H1 (cell line): Measurements from ENCODE around the gene MESD. TPM values are rescaled to one million over a fixed set of nuclear protein-coding genes. Genes with fewer than 3 reads are reported as not detected.

Source experiments
- CTCF ChIA-PET: fragments of 300-600 bp; sonication (Branson Sonifier 250); formaldehyde crosslinking; loops from one replicate; lab custom pipeline; 2021; ENCODE audit not compliant: partially characterized antibody; lab: Charles Lee
- POLR2A ChIA-PET: fragments of 300-600 bp; sonication (Branson Sonifier 250); formaldehyde crosslinking; loops from one replicate; lab custom pipeline; 2021; ENCODE audit warnings: inconsistent platforms; ENCODE audit not compliant: partially characterized antibody; lab: Charles Lee
- DNase-seq, 2 experiments: peaks; one replicate each; pipeline versions ENCODE4 v3.0.0 to v3.0.0-alpha.2; 2010 to 2022; ENCODE audit warnings: low spot score in 2 of 2, low read depth in 1 of 2, mixed read lengths in 1 of 2
- FAIRE-seq: peaks from 2 replicates; lab custom pipeline; 2011; peaks lifted over from hg19 to GRCh38; lab: Jason Lieb, UNC
- H2AFZ ChIP-seq: 2 replicates; pipeline ENCODE4 v1.8.1; 2012; ENCODE audit warnings: low read length, inconsistent platforms
- H2AK5ac ChIP-seq: 2 replicates; pipeline ENCODE4 v1.6.1; 2013; ENCODE audit warnings: low read depth, low read length
- H2BK120ac ChIP-seq: replicated peaks from 2 replicates; pipeline ENCODE3; 2013; ENCODE audit warnings: low read depth, low read length, inconsistent platforms
- H2BK12ac ChIP-seq: 2 replicates; pipeline ENCODE4 v1.6.1; 2013; ENCODE audit warnings: low read depth, low read length
- H2BK15ac ChIP-seq: 2 replicates; pipeline ENCODE4 v1.6.1; 2013; ENCODE audit warnings: low read length
- H2BK20ac ChIP-seq: 2 replicates; pipeline ENCODE4 v1.6.1; 2013; ENCODE audit warnings: low read length
- H2BK5ac ChIP-seq: 2 replicates; pipeline ENCODE4 v1.6.1; 2013; ENCODE audit warnings: low read depth, low read length
- H3K14ac ChIP-seq: 2 replicates; pipeline ENCODE4 v1.6.1; 2013; ENCODE audit warnings: inconsistent platforms; ENCODE audit not compliant: insufficient read length
- H3K18ac ChIP-seq: 2 replicates; pipeline ENCODE4 v1.6.1; 2013; ENCODE audit warnings: low read length; ENCODE audit errors: extremely low read depth
- H3K23ac ChIP-seq: 2 replicates; pipeline ENCODE4 v1.6.1; 2013; ENCODE audit warnings: inconsistent platforms; ENCODE audit not compliant: insufficient read length
- H3K23me2 ChIP-seq: 2 replicates; pipeline ENCODE4 v1.6.1; 2013; ENCODE audit warnings: low read depth, low read length
- H3K27ac ChIP-seq: 2 replicates; pipeline ENCODE4 v1.6.1; 2011; ENCODE audit warnings: low read depth, low read length, inconsistent platforms
- H3K27me3 ChIP-seq, 4 experiments: replicated peaks in 1 of 4; 1 replicate in 1 of 4; 2 replicates in 3 of 4; pipeline versions ENCODE4 v1.6.1 to v1.8.1; 2011 to 2013; ENCODE audit warnings: low read length in 3 of 4, mild to moderate bottlenecking in 3 of 4, inconsistent platforms in 2 of 4, mixed read lengths in 2 of 4, moderate library complexity in 1 of 4; ENCODE audit not compliant: control insufficient read depth in 3 of 4, insufficient read depth in 3 of 4; ENCODE audit errors: extremely low read depth in 1 of 4
- H3K36me3 ChIP-seq, 4 experiments: 2 replicates each; pipeline versions ENCODE4 v1.6.1 to v1.8.1; 2011 to 2013; ENCODE audit warnings: mild to moderate bottlenecking in 4 of 4, low read length in 3 of 4, moderate library complexity in 2 of 4, control low read depth in 1 of 4, inconsistent platforms in 1 of 4; ENCODE audit not compliant: insufficient read depth in 4 of 4, control insufficient read depth in 2 of 4
- H3K4ac ChIP-seq: replicated peaks from 2 replicates; pipeline ENCODE3; 2013; ENCODE audit warnings: low read length, low read depth, mixed read lengths, inconsistent platforms; ENCODE audit not compliant: insufficient read length
- H3K4me1 ChIP-seq, 4 experiments: replicated peaks in 1 of 4; 1 replicate in 1 of 4; 2 replicates in 3 of 4; pipeline versions ENCODE4 v1.6.1 to v1.8.1; 2011 to 2013; ENCODE audit warnings: low read length in 3 of 4, inconsistent platforms in 2 of 4, mixed read lengths in 1 of 4; ENCODE audit not compliant: insufficient read depth in 4 of 4, control insufficient read depth in 3 of 4
- H3K4me2 ChIP-seq, 2 experiments: 2 replicates each; pipeline versions ENCODE4 v1.6.1 to v1.8.1; 2011 to 2013; ENCODE audit warnings: low read depth in 2 of 2, low read length in 2 of 2, control low read depth in 1 of 2, inconsistent platforms in 1 of 2, mild to moderate bottlenecking in 1 of 2; ENCODE audit not compliant: insufficient read depth in 1 of 2
- H3K4me3 ChIP-seq, 4 experiments: fragments of 200-600, 300-600 bp in 1 of 4; sonication (generic), shearing (Covaris generic), sonication (Bioruptor Twin) in 1 of 4; 2 replicates each; pipeline versions ENCODE4 v1.5.1 to v1.8.1; 2011 to 2016; ENCODE audit warnings: low read length in 4 of 4, low read depth in 3 of 4, control low read depth in 2 of 4, inconsistent platforms in 2 of 4, mild to moderate bottlenecking in 2 of 4, mixed read lengths in 1 of 4, moderate library complexity in 1 of 4; ENCODE audit not compliant: insufficient read depth in 2 of 4; ENCODE audit errors: extremely low read depth in 1 of 4
- H3K56ac ChIP-seq: replicated peaks from 2 replicates; pipeline ENCODE3; 2013; ENCODE audit warnings: low read depth, mild to moderate bottlenecking, mixed read lengths, low read length, inconsistent platforms; ENCODE audit not compliant: insufficient read length
- H3K79me1 ChIP-seq: 2 replicates; pipeline ENCODE4 v1.6.1; 2013; ENCODE audit warnings: low read depth, low read length, control low read depth
- H3K79me2 ChIP-seq, 2 experiments: 2 replicates each; pipeline versions ENCODE4 v1.6.1 to v1.8.1; 2012 to 2013; ENCODE audit warnings: low read length in 2 of 2, mild to moderate bottlenecking in 2 of 2, inconsistent platforms in 1 of 2; ENCODE audit not compliant: insufficient read depth in 2 of 2, control insufficient read depth in 1 of 2
- H3K9ac ChIP-seq, 4 experiments: replicated peaks in 1 of 4; 1 replicate in 1 of 4; 2 replicates in 3 of 4; pipeline versions ENCODE4 v1.6.1 to v1.8.1; 2011 to 2013; ENCODE audit warnings: low read depth in 3 of 4, low read length in 3 of 4, control low read depth in 2 of 4, mild to moderate bottlenecking in 2 of 4, moderate library complexity in 2 of 4, inconsistent platforms in 1 of 4; ENCODE audit errors: extremely low read depth in 1 of 4
- H3K9me3 ChIP-seq, 2 experiments: 2 replicates each; pipeline versions ENCODE4 v1.6.1 to v1.8.1; 2012 to 2013; ENCODE audit warnings: mild to moderate bottlenecking in 2 of 2, moderate library complexity in 2 of 2, control low read depth in 1 of 2, inconsistent platforms in 1 of 2, low read depth in 1 of 2, low read length in 1 of 2, mixed read lengths in 1 of 2; ENCODE audit not compliant: insufficient read depth in 2 of 2
- H4K20me1 ChIP-seq, 2 experiments: replicated peaks in 1 of 2; 2 replicates each; pipeline versions ENCODE3 to v1.8.1; 2011 to 2013; ENCODE audit warnings: inconsistent platforms in 2 of 2, low read length in 2 of 2, mild to moderate bottlenecking in 1 of 2; ENCODE audit not compliant: insufficient read depth in 2 of 2, control insufficient read depth in 1 of 2
- H4K5ac ChIP-seq: 2 replicates; pipeline ENCODE4 v1.6.1; 2013; ENCODE audit warnings: low read length, low read depth, mixed read lengths, inconsistent platforms; ENCODE audit not compliant: insufficient read length
- H4K8ac ChIP-seq: 2 replicates; pipeline ENCODE4 v1.8.0; 2013; ENCODE audit warnings: mild to moderate bottlenecking, moderate library complexity, low read length, inconsistent platforms; ENCODE audit not compliant: insufficient read depth; ENCODE audit errors: extremely low read depth
- H4K91ac ChIP-seq: replicated peaks from 2 replicates; pipeline ENCODE3; 2013; ENCODE audit warnings: low read length, mixed read lengths, inconsistent platforms; ENCODE audit not compliant: insufficient read length
- BACH1 ChIP-seq: IDR thresholded peaks from 2 replicates; pipeline ENCODE4 v1.6.1; 2012; ENCODE audit warnings: low read length, improper control_type of control experiment
- MAFK ChIP-seq: IDR thresholded peaks from 2 replicates; pipeline ENCODE4 v1.6.1; 2012; ENCODE audit warnings: low read depth, mild to moderate bottlenecking, improper control_type of control experiment, low read length
- NANOG ChIP-seq: IDR thresholded peaks from 2 replicates; pipeline ENCODE4 v1.6.1; 2011; ENCODE audit warnings: low read length, low read depth, mild to moderate bottlenecking, inconsistent platforms; ENCODE audit not compliant: insufficient read depth, poor library complexity, severe bottlenecking
- RXRA ChIP-seq: IDR thresholded peaks from 2 replicates; pipeline ENCODE4 v1.6.1; 2011; ENCODE audit warnings: low read depth, mild to moderate bottlenecking, low read length, moderate library complexity; ENCODE audit not compliant: insufficient read depth
- WGBS, 2 experiments: shearing (Covaris generic) in 1 of 2; methylation state at CpG; one replicate each; pipeline versions ENCODE4 v1.1.6 to v1.1.7; 2013 to 2015; ENCODE audit warnings: low lambda C conversion rate in 2 of 2, mixed read lengths in 2 of 2, inconsistent platforms in 1 of 2, low coverage in 1 of 2, missing lambda C conversion rate in 1 of 2; ENCODE audit not compliant: insufficient replicate concordance in 2 of 2, insufficient coverage in 1 of 2, insufficient read length in 1 of 2; ENCODE audit errors: extremely low coverage in 1 of 2, missing lambda C conversion rate in 1 of 2; 5-methylcytosine and 5-hydroxymethylcytosine counted together
- polyA plus RNA-seq, 7 experiments: library from polyadenylated mRNA; depleted of rRNA in 3 of 7; stranded (reverse) in 5 of 7; unstranded in 2 of 7; fragments of >200 nt in 5 of 7; fragments of 200-250 nt in 2 of 7; gene quantifications; 1 replicate in 5 of 7; 2 replicates in 1 of 7; 4 replicates in 1 of 7; pipeline versions ENCODE4 v1.2.1 to v1.2.3, GENCODE V29; 2011 to 2013; ENCODE audit warnings: missing spikeins in 2 of 7, mixed read lengths in 2 of 7
- total RNA-seq: library from RNA; stranded (reverse); fragmentation: NEBNext Ultra II Directional; extraction: Animal tissue kit (Norgen Biotek cat#: 25700); gene quantifications from 2 replicates; pipeline ENCODE4 v1.2.1, GENCODE V29; 2021
- TF ChIP-seq, protein P1 (sequence below): IDR thresholded peaks from 2 replicates; pipeline ENCODE4 v1.6.1; 2012; ENCODE audit warnings: low read length, inconsistent platforms

The MESD gene
- total and polyA plus RNA-seq, 2 of the 8 experiments (the other 6 are each of a cell fraction or from before 2014, with no cell fraction given): 11.0 to 28.3 TPM

DNA sequence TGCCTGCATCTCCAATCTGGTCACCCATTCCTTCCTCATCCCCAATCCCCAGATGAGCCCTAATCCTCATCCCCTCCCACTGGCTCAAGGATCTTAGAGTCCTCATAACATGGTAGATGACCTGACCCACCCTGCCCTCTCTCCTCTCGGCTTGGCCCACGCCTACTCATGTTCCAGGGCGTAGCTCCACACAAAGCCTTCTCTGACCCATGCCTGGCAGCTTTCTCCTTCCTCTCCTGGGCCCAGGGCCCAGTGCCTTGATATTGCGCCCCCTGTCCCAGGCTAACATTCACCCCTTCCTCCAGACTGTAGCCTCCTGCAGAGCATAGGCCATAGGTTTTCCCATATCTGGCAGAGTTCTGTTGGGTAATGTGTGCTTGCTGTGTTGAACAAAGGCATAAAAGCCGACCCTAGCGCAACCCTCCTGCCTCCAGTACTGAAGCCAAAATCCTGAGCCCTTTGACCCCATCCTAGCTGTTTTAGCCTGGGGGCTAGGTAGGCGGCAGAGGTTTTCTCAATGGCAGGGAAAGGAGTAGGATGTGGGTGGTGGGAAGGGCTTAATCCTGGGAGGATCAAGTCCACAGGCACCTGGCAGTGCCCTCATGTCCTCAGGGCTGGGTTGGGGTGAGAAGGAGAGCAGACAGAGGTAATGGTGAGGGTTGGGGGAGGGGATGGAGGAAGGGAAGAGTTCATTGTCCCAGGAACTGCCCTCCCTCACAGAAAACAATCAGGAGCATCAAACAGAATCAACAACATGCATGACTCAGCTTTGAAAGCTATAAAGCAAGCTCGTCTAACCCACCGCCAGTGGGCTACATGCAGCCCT is 35.5 kb downstream of the MESD start:
- Histone ChIP-seq H3K79me1 (peaks cover 7% of the 10 kb centered on the region), H3K23ac (no peak overlapping the region), H2BK20ac (peak overlapping the region; percentile 82; the same call in 1 of the 2 replicates), H2BK12ac (peak overlapping the region; percentile 94), H2AFZ (no peak overlapping the region), H3K79me2 (no peaks in the 10 kb centered on the region), H3K36me3 (peaks cover 0 to 15% (median 3%) of the 10 kb centered on the region in 4 experiments; a peak in 4 of 8 replicates), H3K4me2 (peak overlapping the region in 1 of 2 experiments; percentile 57; a peak in 2 of 4 replicates), H4K20me1 (no peaks in the 10 kb centered on the region), H2BK5ac (peak overlapping the region; percentile 91), H2BK15ac (0 out of 2 replicates have a peak overlapping the region, but pooled peaks have one; percentile 31), H3K27ac (no peak overlapping the region; the same call in 1 of the 2 replicates), H4K8ac (peak overlapping the region; percentile 29; the same call in 1 of the 2 replicates), H2AK5ac (peak overlapping the region; percentile 93), H3K14ac (no peak overlapping the region), H3K4me1 (peaks cover 0 to 16% (median 6%) of the 10 kb centered on the region in 4 experiments; a peak in 5 of 7 replicates), H3K23me2 (no peaks in the 10 kb centered on the region), H2BK120ac (no peak overlapping the region), H3K56ac (no peak overlapping the region), H4K5ac (peak overlapping the region; percentile 12), H3K18ac (peak overlapping the region; percentile 89), H3K4me3 (no peak overlapping the region; a peak in 1 of 8 replicates), H4K91ac (peak overlapping the region; percentile 34), H3K27me3 (no peaks in the 10 kb centered on the region), H3K4ac (peak overlapping the region; percentile 70), H3K9me3 (no peaks in the 10 kb centered on the region), H3K9ac (no peak overlapping the region; a peak in 1 of 7 replicates)
- ChIA-PET POLR2A (interaction anchor here (1.0 to 1.5 kb wide), 3 partner anchors 9 to 14 kb away, joined by 3 to 4 read pairs (median 3); no protein-coding TSS in a partner anchor), CTCF (interaction anchor here (0.6 to 9.0 kb wide), 13 partner anchors 12 to 387 kb away, joined by 3 to 71 read pairs (median 3); partner anchors contain the start of gene CEMIP)
- peak; percentile 36 for FAIRE-seq
- TF ChIP-seq RXRA (no peak), BACH1 (peak; percentile 64; the same call in 1 of the 2 replicates), MAFK (peak; percentile 66), NANOG (peak; percentile 57)
- TF ChIP-seq, protein P1, sequence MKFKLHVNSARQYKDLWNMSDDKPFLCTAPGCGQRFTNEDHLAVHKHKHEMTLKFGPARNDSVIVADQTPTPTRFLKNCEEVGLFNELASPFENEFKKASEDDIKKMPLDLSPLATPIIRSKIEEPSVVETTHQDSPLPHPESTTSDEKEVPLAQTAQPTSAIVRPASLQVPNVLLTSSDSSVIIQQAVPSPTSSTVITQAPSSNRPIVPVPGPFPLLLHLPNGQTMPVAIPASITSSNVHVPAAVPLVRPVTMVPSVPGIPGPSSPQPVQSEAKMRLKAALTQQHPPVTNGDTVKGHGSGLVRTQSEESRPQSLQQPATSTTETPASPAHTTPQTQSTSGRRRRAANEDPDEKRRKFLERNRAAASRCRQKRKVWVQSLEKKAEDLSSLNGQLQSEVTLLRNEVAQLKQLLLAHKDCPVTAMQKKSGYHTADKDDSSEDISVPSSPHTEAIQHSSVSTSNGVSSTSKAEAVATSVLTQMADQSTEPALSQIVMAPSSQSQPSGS: no peak
- peak in 1 of 2 experiments; percentile 51 for DNase-seq
- 82% methylated on average over 9 of the region's 9 CpGs; no CpG with 5 or more reads in 1 of the 2 experiments for WGBS, 2 experiments
